Lower leg skin (tissue), 3 donors: ENCODE results near the gene HJV.

Experiments used
- CTCF ChIP-seq, 3 donors: fragments of 450-650 bp; IDR thresholded peaks; one replicate each; pipeline ENCODE4 v1.5.1; 2016; ENCODE audit warnings: antibody characterized with exemption in 3 of 3, mild to moderate bottlenecking in 3 of 3, moderate library complexity in 2 of 3
- POLR2A ChIP-seq, 2 donors: fragments of 450-650 bp; IDR thresholded peaks; one replicate each; pipeline ENCODE4 v1.6.1; 2016 to 2017; ENCODE audit warnings: antibody characterized with exemption in 2 of 2, mild to moderate bottlenecking in 1 of 2, moderate library complexity in 1 of 2

- TF ChIP-seq CTCF (IDR thresholded peaks at IDR 0.05) (no peak), POLR2A (IDR thresholded peaks at IDR 0.05) (no peak)
Observed at GRCh38 chr1:145972580-145972979, 49.0 kb downstream of the HJV start.
